GM10266 (cell line): ENCODE data around the gene RARA.
"Not testable (repeated sequence)": the region's sequence is repeated elsewhere in the genome, so short reads cannot be mapped to it uniquely, and the experiment has no call there.

Source experiments
- DNase-seq: peaks from one replicate; pipeline ENCODE4 v3.0.0; 2012; ENCODE audit errors: extremely low spot score
- TF ChIP-seq, protein P1 (sequence below): IDR thresholded peaks from 2 replicates; pipeline ENCODE4 v1.5.1; 2012; ENCODE audit warnings: mild to moderate bottlenecking, low read depth; ENCODE audit not compliant: control insufficient read depth, insufficient read depth; ENCODE audit errors: missing control alignments

The RARA gene

DNA sequence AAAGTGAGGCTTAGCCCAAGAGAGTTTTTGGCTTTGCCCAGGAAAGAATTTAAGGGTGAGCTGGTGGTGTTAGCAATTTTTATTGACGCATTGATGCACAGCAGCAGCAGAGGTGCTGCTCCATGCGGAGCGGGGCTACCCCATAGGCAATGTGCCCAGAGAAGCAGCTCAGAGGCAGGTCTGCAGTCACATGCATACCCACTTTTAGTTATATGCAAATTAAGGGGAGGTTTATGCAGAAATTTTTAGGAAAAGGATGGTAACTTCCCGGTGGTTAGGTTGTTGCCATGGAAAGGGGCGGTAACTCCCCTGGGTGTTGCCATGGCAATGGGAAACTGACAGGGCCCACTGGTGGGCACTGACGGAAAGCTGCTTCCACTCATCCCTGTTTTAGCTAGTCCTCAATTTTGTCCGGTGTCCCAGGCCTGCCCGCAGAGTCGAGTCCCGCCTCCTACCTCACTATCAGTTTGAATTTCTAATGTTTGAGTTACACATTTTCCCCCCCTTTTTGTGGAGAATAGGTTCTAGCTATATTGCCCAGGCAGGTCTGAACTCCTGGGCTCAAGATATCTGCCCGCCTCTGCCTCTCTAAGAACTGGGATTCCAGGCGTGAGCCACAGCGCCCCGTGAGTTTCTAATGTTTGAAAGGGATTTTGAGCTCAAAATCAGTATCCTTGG, 66.0 kb downstream of the RARA start:
- DNase-seq = no peak

DNA sequence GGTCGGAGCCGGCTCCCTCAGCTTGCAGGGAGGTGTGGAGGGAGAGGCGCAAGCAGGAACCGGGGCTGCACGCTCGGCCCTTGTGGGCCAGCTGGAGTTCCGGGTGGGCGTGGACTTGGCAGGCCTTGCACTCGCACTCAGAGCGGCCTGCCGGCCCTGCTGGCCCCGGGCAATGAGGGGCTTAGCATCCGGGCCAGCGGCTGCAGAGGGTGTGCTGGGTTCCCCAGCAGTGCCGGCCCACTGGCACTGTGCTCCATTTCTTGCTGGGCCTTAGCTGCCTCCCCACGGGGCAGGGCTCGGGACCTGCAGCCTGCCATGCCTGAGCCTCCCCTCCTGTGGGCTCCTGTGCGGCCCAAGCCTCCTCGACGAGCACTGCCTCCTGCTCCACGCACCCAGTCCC, 66.8 kb downstream of the RARA start:
- not testable (repeated sequence) for DNase-seq

More for the DNA sequence above, 66.0 kb downstream of the RARA start:
- TF ChIP-seq, protein P1, sequence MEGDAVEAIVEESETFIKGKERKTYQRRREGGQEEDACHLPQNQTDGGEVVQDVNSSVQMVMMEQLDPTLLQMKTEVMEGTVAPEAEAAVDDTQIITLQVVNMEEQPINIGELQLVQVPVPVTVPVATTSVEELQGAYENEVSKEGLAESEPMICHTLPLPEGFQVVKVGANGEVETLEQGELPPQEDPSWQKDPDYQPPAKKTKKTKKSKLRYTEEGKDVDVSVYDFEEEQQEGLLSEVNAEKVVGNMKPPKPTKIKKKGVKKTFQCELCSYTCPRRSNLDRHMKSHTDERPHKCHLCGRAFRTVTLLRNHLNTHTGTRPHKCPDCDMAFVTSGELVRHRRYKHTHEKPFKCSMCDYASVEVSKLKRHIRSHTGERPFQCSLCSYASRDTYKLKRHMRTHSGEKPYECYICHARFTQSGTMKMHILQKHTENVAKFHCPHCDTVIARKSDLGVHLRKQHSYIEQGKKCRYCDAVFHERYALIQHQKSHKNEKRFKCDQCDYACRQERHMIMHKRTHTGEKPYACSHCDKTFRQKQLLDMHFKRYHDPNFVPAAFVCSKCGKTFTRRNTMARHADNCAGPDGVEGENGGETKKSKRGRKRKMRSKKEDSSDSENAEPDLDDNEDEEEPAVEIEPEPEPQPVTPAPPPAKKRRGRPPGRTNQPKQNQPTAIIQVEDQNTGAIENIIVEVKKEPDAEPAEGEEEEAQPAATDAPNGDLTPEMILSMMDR = no peak

DNA sequence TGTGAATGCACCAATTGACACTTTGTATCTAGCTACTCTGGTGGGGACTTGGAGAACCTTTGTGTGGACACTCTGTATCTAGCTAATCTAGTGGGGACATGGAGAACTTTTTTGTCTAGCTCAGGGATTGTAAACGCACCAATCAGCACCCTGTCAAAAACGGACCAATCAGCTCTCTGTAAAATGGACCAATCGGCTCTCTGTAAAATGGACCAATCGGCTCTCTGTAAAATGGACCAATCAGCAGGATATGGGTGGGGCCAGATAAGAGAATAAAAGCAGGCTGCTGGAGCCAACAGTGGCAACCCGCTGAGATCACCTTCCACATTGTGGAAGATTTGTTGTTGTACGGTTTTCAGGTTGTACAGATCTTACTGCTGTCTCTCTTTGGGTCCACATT, 67.6 kb downstream of the RARA start:
- not testable (repeated sequence) for DNase-seq

DNA sequence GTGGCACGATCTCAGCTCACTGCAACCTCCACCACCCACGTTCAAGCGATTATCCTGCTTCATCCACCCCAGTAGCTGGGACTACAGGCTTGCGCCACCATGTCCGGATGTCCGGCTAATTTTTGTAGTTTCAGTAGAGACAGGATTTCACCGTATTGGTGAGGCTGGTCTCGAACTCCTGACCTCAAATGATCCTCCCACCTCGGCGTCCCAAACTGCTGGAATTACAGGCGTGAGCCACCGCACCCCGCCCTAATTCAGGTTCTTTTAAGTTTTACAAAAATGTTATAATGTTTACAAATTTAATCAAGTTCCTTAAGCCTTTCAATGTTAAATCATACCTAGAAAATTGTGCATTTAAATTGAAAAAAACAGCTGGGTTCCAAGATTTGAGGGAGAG, 68.9 kb downstream of the RARA start:
- TF ChIP-seq, protein P1 = no peak
- DNase-seq = no peak

DNA sequence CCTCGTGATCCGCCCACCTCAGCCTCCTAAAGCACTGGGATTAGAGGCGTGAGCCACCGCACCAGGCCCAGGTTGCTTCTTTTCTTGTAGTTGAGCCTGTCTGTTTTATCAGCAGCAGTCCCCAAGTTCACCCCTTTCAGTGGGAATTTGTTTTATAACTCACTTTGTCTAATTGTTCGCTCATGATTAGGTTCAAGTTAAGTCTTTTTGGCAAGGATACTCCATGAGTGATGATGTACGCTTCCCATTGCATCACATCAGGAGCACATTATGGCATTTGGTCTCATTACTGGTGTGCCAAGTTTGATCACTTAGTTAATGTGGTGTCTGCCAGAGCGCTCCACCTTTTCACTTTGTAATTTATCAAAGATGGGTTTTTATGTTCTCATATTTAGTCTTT, 70.0 kb downstream of the RARA start:
- TF ChIP-seq, protein P1 = no peak
- no peak for DNase-seq

DNA sequence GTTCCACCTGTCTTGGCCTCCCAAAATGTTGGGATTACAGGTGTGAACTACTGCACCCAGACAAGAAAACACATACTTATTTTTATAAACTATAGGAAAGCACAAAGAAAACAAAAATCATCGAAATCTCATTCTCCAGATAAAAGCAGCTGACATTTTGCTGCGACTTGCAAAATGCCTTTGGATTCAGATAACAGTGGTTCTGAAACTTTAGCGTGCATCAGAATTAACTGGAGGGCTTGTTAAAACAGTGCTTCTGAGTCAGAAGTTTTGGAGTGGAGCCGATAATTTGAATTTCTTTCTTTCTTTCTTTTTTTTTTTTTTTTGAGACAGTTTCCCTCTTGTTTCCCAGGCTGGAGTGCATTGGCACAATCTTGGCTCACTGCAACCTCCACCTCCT, 73.3 kb downstream of the RARA start:
- TF ChIP-seq, protein P1 = no peak
- no peak for DNase-seq

DNA sequence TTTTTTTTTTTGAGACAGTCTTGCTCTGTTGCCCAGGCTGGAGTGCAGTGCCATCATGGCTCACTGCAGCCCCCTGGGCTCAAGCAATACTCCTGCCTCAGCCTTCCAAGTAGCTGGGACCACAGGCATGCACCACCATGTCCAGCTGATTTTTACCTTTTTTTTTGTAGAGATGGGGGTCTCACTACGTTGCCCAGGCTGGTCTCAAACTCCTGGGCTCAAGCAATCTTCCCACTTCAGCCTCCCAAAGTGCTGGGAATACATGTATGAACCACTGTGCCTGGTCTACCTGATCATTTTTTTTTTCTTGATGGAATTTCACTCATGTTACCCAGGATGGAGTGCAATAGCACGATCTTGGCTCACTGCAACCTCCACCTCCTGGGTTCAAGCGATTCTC, 77.6 kb downstream of the RARA start:
- not testable (repeated sequence) for DNase-seq

DNA sequence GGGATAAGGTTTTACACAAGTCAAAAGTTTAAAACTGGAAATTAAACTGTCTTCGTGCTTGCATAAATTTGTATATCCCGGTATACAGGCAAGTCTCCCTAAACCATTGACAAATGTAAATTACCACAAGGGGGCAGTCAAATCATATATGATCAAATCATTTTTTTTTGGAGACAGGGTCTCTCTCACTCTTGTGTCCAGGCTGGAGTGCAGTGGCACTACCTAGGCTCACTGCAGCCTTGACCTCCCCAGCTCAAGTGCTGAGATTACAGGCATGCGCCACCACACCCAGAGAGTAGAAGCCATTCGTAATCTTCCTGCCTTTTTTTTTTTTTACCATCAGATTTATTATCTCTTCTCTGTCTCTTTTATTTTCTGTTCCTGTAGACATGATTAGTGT, 90.2 kb downstream of the RARA start:
- no peak for DNase-seq

DNA sequence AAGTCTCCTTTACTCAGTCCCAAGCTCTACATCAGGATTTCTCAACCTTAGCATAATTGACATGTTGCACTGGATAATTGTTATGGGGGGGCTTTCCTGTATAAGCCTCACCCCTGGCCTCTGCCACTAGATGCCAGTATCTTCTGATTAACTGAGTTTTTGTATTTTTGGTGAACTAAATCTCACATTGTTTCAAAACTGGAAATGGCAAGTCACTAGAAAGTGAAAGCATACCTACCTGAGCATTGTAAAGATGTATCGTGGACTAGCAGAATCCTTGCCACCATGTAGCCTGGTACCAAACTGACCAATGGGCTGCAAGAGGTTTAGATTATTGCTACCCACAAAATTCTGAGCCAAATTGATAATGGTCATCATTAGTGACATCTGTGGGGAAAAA, 93.7 kb downstream of the RARA start:
- DNase-seq = no peak
- TF ChIP-seq, protein P1 = no peak

More for the DNA sequence above, 90.2 kb downstream of the RARA start:
- TF ChIP-seq, protein P1 = peak; percentile 41
